HepG2 (cell line): Measurements from ENCODE around the gene ADAT3. TPM values are rescaled to one million over a fixed set of nuclear protein-coding genes. Genes with fewer than 3 reads are reported as not detected.

Experiments used
- ARHGAP35 ChIP-seq: sonication (generic); formaldehyde crosslinking; IDR thresholded peaks from 2 replicates; pipeline ENCODE4 v1.9.0; 2022; ENCODE audit warnings: mild to moderate bottlenecking, inconsistent platforms, moderate library complexity, missing genetic modification reagents, borderline replicate concordance
- ARID3A ChIP-seq: IDR thresholded peaks from 2 replicates; pipeline ENCODE4 v1.6.1; 2012; ENCODE audit warnings: low read depth, low read length, improper control_type of control experiment
- FOXA1 ChIP-seq, 2 experiments: fragments of 450-650 bp in 1 of 2; sonication (generic) in 1 of 2; formaldehyde crosslinking in 1 of 2; IDR thresholded peaks; 2 replicates each; pipeline versions ENCODE4 v1.4.0 to v1.6.1; 2016 to 2020; ENCODE audit warnings: missing genetic modification reagents in 1 of 2
- FOXK1 ChIP-seq: sonication (generic); formaldehyde crosslinking; IDR thresholded peaks from 2 replicates; pipeline ENCODE4 v1.4.0; 2020; ENCODE audit warnings: low read depth, missing genetic modification reagents, borderline replicate concordance
- FOXP1 ChIP-seq, 2 experiments: fragments of 450-650 bp in 1 of 2; IDR thresholded peaks; 2 replicates each; pipeline ENCODE4 v1.6.1; 2017 to 2018; ENCODE audit warnings: antibody characterized with exemption in 1 of 2
- GATAD2A ChIP-seq: IDR thresholded peaks from 2 replicates; pipeline ENCODE4 v1.6.1; 2016
- KMT2A ChIP-seq: sonication (generic); formaldehyde crosslinking; IDR thresholded peaks from 2 replicates; pipeline ENCODE4 v1.4.0; 2020; ENCODE audit warnings: missing genetic modification reagents
- MIXL1 ChIP-seq: IDR thresholded peaks from 2 replicates; pipeline ENCODE4 v1.6.1; 2016
- MNT ChIP-seq: fragments of 450-650 bp; IDR thresholded peaks from 2 replicates; pipeline ENCODE4 v1.6.1; 2016
- NBN ChIP-seq: fragments of 450-650 bp; conservative IDR thresholded peaks from 2 replicates; pipeline ENCODE4 v1.6.1; 2017
- SRSF1 ChIP-seq: fragments of 200-400 bp; formaldehyde crosslinking; optimal IDR thresholded peaks from 2 replicates; pipeline ENCODE3; 2017; ENCODE audit warnings: mild to moderate bottlenecking, low read depth, low read length, moderate library complexity
- YEATS4 ChIP-seq: sonication (generic); formaldehyde crosslinking; IDR thresholded peaks from 2 replicates; pipeline ENCODE4 v1.4.0; 2020; ENCODE audit warnings: missing genetic modification reagents, borderline replicate concordance
- ZBTB33 ChIP-seq: sonication (generic); formaldehyde crosslinking; IDR thresholded peaks from 2 replicates; pipeline ENCODE4 v1.4.0; 2020; ENCODE audit warnings: missing genetic modification reagents
- ZFAT ChIP-seq: sonication (generic); formaldehyde crosslinking; conservative IDR thresholded peaks from 2 replicates; pipeline ENCODE4 v1.8.1; 2023; ENCODE audit warnings: missing genetic modification reagents, inconsistent platforms
- ZNF143 ChIP-seq: sonication (generic); formaldehyde crosslinking; IDR thresholded peaks from 2 replicates; pipeline ENCODE4 v1.4.0; 2020; ENCODE audit warnings: missing genetic modification reagents
- ZNF280D ChIP-seq: sonication (generic); formaldehyde crosslinking; IDR thresholded peaks from 2 replicates; pipeline ENCODE4 v1.5.1; 2020; ENCODE audit warnings: mild to moderate bottlenecking, missing genetic modification reagents
- ZNF737 ChIP-seq: sonication (generic); formaldehyde crosslinking; IDR thresholded peaks from 2 replicates; pipeline ENCODE4 v1.5.0; 2020; ENCODE audit warnings: missing genetic modification reagents, mild to moderate bottlenecking, borderline replicate concordance
- ZNF773 ChIP-seq: sonication (generic); formaldehyde crosslinking; IDR thresholded peaks from 2 replicates; pipeline ENCODE4 v1.4.0; 2020; ENCODE audit warnings: missing genetic modification reagents, borderline replicate concordance
- polyA plus RNA-seq, 8 experiments: library from polyadenylated mRNA; depleted of rRNA in 3 of 8; stranded (reverse) in 7 of 8; unstranded in 1 of 8; fragments of >200 nt; fragmentation: Illumina TruSeq in 4 of 8; extraction: Trizol in 4 of 8; gene quantifications; 2 replicates each; pipeline versions ENCODE4 v1.2.1 to v1.2.3, GENCODE V29; 2011 to 2016; ENCODE audit warnings: low read depth in 4 of 8, missing spikeins in 1 of 8, mixed read lengths in 1 of 8; ENCODE audit not compliant: insufficient read depth in 1 of 8
- total RNA-seq, 5 experiments: library from RNA; depleted of rRNA; stranded (reverse); fragments of >200 nt; fragmentation: Illumina TruSeq; extraction: Trizol; gene quantifications; 2 replicates each; pipeline ENCODE4 v1.2.3, GENCODE V29; 2016; ENCODE audit warnings: low read depth in 1 of 5

ADAT3 gene
- total and polyA plus RNA-seq, 2 of the 13 experiments (the other 11 are each of a cell fraction or from before 2014, with no cell fraction given): 0.95 to 3.5 TPM

GRCh38 chr19:1864480-1865171 is 40.6 kb upstream of the ADAT3 start (continued):
- no peak for TF ChIP-seq ZNF737
- no peak for TF ChIP-seq ZNF143 (CRISPR knock-in tag)
- no peak for TF ChIP-seq FOXP1 (IDR thresholded peaks at IDR 0.05)
- no peak for TF ChIP-seq FOXP1 (CRISPR knock-in tag; IDR thresholded peaks at IDR 0.05)
- no peak for TF ChIP-seq ZFAT (CRISPR knock-in tag)
- no peak for TF ChIP-seq ZBTB33 (CRISPR knock-in tag)
- TF ChIP-seq ZNF280D (CRISPR knock-in tag): no peak
- peak; percentile 26 for TF ChIP-seq GATAD2A (CRISPR knock-in tag)
- no peak for TF ChIP-seq ARHGAP35 (CRISPR knock-in tag)
- TF ChIP-seq MIXL1: no peak
- TF ChIP-seq SRSF1: no peak
- TF ChIP-seq KMT2A (CRISPR knock-in tag): no peak
- no peak for TF ChIP-seq ZNF773 (CRISPR knock-in tag)
- no peak for TF ChIP-seq MNT
- TF ChIP-seq NBN: no peak
- 0 out of 2 replicates have a peak, but pooled peaks have one; percentile 12 for TF ChIP-seq YEATS4 (CRISPR knock-in tag)
- no peak for TF ChIP-seq FOXA1 (IDR thresholded peaks at IDR 0.05)
- TF ChIP-seq FOXA1 (CRISPR knock-in tag; IDR thresholded peaks at IDR 0.05): no peak
- 0 out of 2 replicates have a peak, but pooled peaks have one; percentile 22 for TF ChIP-seq FOXK1
- no peak for TF ChIP-seq ARID3A
